DND-41 (cell line): ENCODE results near the gene LRRC75B.
A peak's percentile ranks its signal among the peaks of the same experiment; 100 is the strongest.
"Not testable (repeated sequence)": the region's sequence is repeated elsewhere in the genome, so short reads cannot be mapped to it uniquely, and the experiment has no call there.

Experiments used
- ATAC-seq: fragments of 200-7000 bp; cut with Tn5 transposase; 3 replicates; pipeline ENCODE4 v1.9.1; 2021; ENCODE audit warnings: low read depth; ENCODE audit not compliant: insufficient read depth
- DNase-seq: peaks from one replicate; pipeline ENCODE4 v3.0.0-alpha.2; 2020
- H2AFZ ChIP-seq: 2 replicates; pipeline ENCODE4 v1.6.0; 2012; ENCODE audit warnings: low read depth, low read length
- H3K27ac ChIP-seq: 2 replicates; pipeline ENCODE4 v1.5.1; 2012; ENCODE audit warnings: low read length, inconsistent platforms
- H3K27me3 ChIP-seq: fragments of 200-600 bp; sonication (generic); 2 replicates; pipeline ENCODE4 v1.6.0; 2012; ENCODE audit warnings: low read length, mild to moderate bottlenecking, inconsistent platforms; ENCODE audit not compliant: insufficient read depth, poor library complexity
- H3K36me3 ChIP-seq: 2 replicates; pipeline ENCODE4 v1.5.1; 2012; ENCODE audit warnings: low read length, inconsistent platforms; ENCODE audit not compliant: insufficient read depth
- H3K4me1 ChIP-seq: 2 replicates; pipeline ENCODE4 v1.5.1; 2012; ENCODE audit warnings: mild to moderate bottlenecking, low read length; ENCODE audit not compliant: insufficient read depth
- H3K4me2 ChIP-seq: 2 replicates; pipeline ENCODE4 v1.6.0; 2012; ENCODE audit warnings: mild to moderate bottlenecking, moderate library complexity, low read length, inconsistent platforms; ENCODE audit not compliant: insufficient read depth
- H3K4me3 ChIP-seq, 2 experiments: fragments of 200-600 bp in 1 of 2; shearing (Covaris generic) in 1 of 2; 2 replicates each; pipeline ENCODE4 v1.5.1; 2012 to 2016; ENCODE audit warnings: inconsistent platforms in 2 of 2, low read length in 2 of 2, mild to moderate bottlenecking in 2 of 2, low read depth in 1 of 2, moderate library complexity in 1 of 2
- H3K79me2 ChIP-seq: 2 replicates; pipeline ENCODE4 v1.6.0; 2012; ENCODE audit warnings: low read length, inconsistent platforms; ENCODE audit not compliant: insufficient read depth
- H3K9ac ChIP-seq: 2 replicates; pipeline ENCODE4 v1.6.0; 2012; ENCODE audit warnings: low read depth, mild to moderate bottlenecking, inconsistent platforms, low read length, moderate library complexity
- H3K9me3 ChIP-seq: 2 replicates; pipeline ENCODE4 v1.5.1; 2012; ENCODE audit warnings: low read length, moderate library complexity, mild to moderate bottlenecking, inconsistent platforms; ENCODE audit not compliant: insufficient read depth, severe bottlenecking
- H4K20me1 ChIP-seq: 2 replicates; pipeline ENCODE4 v1.6.0; 2012; ENCODE audit warnings: low read length; ENCODE audit not compliant: insufficient read depth
- EZH2 ChIP-seq: IDR thresholded peaks from 3 replicates; pipeline ENCODE4 v1.6.1; 2012; ENCODE audit warnings: borderline replicate concordance, low read depth, mild to moderate bottlenecking, moderate library complexity, low read length, inconsistent platforms; ENCODE audit not compliant: severe bottlenecking
- TF ChIP-seq, protein P1 (sequence below): IDR thresholded peaks from 2 replicates; pipeline ENCODE4 v1.5.1; 2012; ENCODE audit warnings: borderline replicate concordance, low read length, moderate library complexity, mild to moderate bottlenecking; ENCODE audit not compliant: poor library complexity, severe bottlenecking; ENCODE audit errors: extremely low read depth

LRRC75B gene, protein sequence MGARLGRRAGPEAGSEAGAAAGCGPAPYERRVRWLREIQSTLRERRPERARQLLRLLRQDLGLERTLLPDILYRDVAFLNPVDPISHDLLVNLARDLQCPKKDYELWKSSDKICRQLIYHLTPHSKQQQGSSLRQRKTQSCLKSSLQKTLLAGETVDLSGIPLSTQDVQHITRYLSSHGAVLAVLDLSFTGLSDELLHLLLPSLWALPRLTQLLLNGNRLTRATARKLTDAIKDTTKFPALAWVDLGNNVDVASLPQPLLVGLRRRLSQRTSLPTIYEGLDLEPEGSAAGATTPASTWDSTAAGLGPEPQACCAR

DNA sequence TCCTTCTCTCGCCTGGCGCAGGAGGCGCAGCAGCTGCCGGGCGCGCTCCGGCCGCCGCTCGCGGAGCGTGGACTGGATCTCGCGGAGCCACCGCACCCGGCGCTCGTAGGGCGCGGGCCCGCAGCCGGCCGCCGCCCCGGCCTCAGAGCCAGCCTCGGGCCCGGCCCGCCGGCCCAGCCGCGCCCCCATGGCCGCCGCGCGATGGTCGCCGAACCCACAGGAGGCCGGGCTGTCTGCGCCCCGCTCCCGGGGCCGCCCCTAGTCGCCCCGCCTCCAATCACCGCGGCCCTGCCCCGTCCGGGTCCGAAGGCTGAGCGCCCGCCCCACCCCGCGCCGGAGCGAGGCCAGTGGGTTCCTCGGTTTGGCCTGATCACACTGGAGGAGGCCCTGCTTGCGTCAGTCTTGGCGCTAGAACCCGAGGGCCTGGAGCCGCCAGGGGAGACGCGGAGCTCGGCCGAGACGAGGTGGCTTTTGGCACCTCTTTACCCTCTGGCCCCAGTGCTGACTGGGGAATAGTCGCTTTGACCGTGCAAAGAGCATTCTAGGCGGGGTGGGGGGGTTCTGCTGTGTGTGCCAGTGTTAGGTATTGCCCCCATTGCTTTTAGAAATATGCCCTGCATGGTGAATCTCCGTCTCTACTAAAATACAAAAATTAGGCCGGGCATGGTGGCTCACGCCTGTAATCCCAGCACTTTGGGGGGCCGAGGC, at the start of gene LRRC75B:
Gene LRRC75B (minus strand): TSS at position 223 of the 708 bp plus-strand sequence. CDS start 34 bp downstream, at position 189.
- no peak for TF ChIP-seq EZH2
- TF ChIP-seq, protein P1, sequence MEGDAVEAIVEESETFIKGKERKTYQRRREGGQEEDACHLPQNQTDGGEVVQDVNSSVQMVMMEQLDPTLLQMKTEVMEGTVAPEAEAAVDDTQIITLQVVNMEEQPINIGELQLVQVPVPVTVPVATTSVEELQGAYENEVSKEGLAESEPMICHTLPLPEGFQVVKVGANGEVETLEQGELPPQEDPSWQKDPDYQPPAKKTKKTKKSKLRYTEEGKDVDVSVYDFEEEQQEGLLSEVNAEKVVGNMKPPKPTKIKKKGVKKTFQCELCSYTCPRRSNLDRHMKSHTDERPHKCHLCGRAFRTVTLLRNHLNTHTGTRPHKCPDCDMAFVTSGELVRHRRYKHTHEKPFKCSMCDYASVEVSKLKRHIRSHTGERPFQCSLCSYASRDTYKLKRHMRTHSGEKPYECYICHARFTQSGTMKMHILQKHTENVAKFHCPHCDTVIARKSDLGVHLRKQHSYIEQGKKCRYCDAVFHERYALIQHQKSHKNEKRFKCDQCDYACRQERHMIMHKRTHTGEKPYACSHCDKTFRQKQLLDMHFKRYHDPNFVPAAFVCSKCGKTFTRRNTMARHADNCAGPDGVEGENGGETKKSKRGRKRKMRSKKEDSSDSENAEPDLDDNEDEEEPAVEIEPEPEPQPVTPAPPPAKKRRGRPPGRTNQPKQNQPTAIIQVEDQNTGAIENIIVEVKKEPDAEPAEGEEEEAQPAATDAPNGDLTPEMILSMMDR = no peak
- H3K9me3 ChIP-seq = no peaks in the 10 kb centered on the region
- no peaks in the 10 kb centered on the region for H3K36me3 ChIP-seq
- H3K27ac ChIP-seq = no peak within 1 kb of the TSS
- ATAC-seq (no peak), DNase-seq (no peak)
- H3K27me3 ChIP-seq = no peaks in the 10 kb centered on the region
- no peak within 1 kb of the TSS for H3K9ac ChIP-seq
- H2AFZ ChIP-seq = no peak within 1 kb of the TSS
- no peak within 1 kb of the TSS for H3K4me2 ChIP-seq
- no peak within 1 kb of the TSS for H3K4me3 ChIP-seq
- no peaks in the 10 kb centered on the region for H3K4me1 ChIP-seq
- no peaks in the 10 kb centered on the region for H4K20me1 ChIP-seq
- no peaks in the 10 kb centered on the region for H3K79me2 ChIP-seq

DNA sequence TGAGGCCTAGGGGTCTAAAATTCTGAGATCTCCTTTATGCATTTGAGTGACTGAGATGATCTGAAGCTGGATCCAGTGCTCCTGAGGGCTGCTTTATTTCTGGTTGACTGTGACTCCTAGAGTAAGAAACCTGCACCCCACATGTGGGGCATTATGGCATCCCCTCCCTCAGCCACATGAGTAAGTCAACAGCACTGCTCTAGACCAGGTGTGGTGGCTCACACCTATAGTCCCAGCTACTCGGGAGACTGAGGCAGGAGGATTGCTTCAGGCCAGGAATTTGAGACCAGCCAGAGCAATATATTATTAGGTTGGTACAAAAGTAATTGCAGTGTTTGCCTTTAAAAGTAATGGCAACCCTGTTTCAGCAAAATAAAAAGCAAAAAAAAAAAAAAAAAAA, 49.4 kb upstream of the LRRC75B start:
- not testable (repeated sequence) for H3K4me3 ChIP-seq, H3K4me1 ChIP-seq, ATAC-seq, H3K36me3 ChIP-seq, H3K9me3 ChIP-seq, DNase-seq, H3K4me2 ChIP-seq, H3K79me2 ChIP-seq, H3K27ac ChIP-seq, H4K20me1 ChIP-seq, H3K27me3 ChIP-seq, H2AFZ ChIP-seq, H3K9ac ChIP-seq

DNA sequence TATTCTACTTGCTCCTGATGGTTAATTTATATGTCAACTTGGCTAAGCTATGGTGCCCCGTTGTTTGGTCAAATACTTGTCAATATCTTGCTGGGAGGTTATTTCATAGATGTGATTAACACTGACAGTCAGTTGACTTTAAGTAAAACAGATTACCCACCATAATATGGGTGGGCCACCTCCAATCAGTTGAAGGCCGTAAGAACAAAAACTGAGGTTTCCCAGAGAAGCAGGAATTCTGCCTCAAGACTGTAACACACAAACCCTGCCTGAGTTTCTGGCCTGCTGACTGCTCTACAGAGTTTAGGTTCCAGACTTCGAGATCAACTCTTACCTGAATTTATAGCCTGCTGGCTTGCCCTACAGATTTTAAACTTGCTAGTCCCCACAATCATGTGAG, 43.6 kb upstream of the LRRC75B start:
- H3K36me3 ChIP-seq, H3K9me3 ChIP-seq, ATAC-seq: not testable (repeated sequence)

DNA sequence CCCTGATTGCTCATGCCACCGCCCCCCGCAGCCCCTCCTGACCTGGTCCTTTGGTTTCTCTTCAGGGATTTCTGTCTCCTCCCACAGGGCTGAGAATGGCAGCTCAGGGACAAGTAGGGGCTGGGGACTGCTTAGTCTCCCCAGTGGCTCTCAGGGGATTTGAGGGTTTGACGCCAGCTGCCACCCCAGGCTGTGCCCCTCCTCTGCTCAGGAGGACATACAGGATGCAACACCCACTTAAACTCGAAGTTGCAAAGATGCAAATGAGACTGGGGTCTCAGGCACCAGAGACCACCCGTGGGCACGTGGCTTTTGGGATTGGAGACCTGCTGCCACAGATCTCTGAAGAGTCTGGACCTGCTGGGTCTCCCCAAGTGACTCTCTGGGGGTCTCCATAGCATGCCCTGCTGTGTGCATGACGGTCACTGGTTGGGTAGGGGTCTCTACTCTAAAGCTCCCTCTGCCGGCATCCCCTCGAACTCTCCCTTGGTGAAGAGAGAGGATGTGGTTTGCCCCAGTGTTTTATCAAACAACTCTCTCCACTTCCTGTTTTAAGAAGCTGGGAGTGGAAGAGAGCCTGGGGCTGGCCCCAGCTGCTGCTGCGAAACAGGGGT, 42.0 kb upstream of the LRRC75B start:
- Histone ChIP-seq H3K4me1 (peaks cover 25% of the 10 kb centered on the region), H3K4me3 (peak overlapping the region in 1 of 2 experiments; percentile 47; a peak in 2 of 4 replicates), H3K4me2 (peak overlapping the region; percentile 61), H3K9ac (peak overlapping the region; percentile 48), H3K27ac (peak overlapping the region; percentile 86)
- ATAC-seq, H3K79me2 ChIP-seq, H2AFZ ChIP-seq, H3K27me3 ChIP-seq, H4K20me1 ChIP-seq, H3K9me3 ChIP-seq, H3K36me3 ChIP-seq: not testable (repeated sequence)
- TF ChIP-seq, protein P1 = peak; percentile 57
- peak; percentile 83 for DNase-seq

More for the DNA sequence above, 43.6 kb upstream of the LRRC75B start:
- not testable (repeated sequence) for H3K4me3 ChIP-seq, H2AFZ ChIP-seq, H3K9ac ChIP-seq, H3K27ac ChIP-seq, DNase-seq, H3K4me2 ChIP-seq, H3K79me2 ChIP-seq, H4K20me1 ChIP-seq, H3K27me3 ChIP-seq
- H3K4me1 ChIP-seq = peaks cover 25% of the 10 kb centered on the region

DNA sequence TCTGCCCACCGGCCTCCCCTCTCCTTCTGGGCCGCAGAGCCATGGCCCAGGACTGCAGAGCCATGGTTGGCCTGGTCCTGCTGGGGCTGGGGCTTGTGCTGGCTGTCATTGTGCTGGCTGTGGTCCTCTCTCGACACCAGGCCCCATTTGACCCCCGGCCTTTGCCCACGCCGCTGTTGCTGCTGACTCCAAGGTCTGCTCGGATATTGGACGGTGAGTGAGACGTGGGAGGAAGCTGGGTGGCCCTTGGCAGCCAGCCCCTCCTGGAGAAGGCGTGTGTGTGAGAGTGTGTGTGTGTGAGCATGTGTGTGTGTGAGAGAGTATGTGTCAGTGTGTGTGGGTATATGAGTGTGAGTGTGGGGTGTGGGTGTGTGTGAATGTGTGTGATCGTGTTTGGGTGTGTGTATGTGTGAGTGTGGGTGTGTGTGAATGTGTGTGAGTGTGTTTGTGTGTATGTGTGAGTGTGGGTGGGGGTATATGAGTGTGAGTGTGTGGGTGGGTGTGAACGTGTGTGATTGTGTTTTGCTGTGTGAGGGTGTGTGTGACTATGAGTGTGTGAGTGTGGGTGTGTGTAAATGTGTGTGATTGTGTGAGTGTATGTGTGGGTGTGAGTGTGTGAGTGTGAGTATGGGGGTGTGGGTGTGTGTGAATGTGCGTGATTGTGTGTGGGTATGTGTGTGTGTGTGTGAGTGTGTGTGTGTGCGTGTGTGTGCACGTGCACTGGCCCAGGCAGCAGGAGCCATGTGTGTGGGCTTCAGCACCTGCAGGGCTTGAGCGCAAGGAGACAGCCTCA, 40.6 kb upstream of the LRRC75B start:
- not testable (repeated sequence) for H3K79me2 ChIP-seq, ATAC-seq, H4K20me1 ChIP-seq, H3K27me3 ChIP-seq, H2AFZ ChIP-seq, H3K9me3 ChIP-seq, H3K4me3 ChIP-seq, H3K4me2 ChIP-seq, H3K36me3 ChIP-seq, H3K9ac ChIP-seq, DNase-seq
- H3K27ac ChIP-seq = peak overlapping the region; percentile 59; the same call in 1 of the 2 replicates
- H3K4me1 ChIP-seq = peaks cover 25% of the 10 kb centered on the region

DNA sequence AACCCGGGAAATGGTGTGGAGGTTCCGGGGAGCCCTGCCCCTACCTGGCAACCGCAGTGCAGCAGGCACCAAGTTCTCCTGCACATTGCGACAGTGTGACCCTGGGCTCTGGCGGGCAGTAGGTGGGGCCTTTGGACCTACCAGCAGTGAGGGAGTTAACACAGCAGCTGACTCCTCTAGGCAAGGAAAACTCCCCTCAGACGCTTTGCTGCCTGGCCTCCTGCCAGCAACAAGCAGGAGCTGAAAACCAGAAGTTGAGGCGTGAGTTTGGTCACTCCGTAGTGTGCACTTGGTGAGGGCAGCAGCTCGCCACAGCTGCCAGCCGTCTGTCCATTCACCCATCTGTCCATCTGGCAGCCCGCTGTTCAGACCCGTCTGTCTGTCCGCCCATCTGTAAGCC, 39.8 kb upstream of the LRRC75B start:
- not testable (repeated sequence) for H3K4me2 ChIP-seq, H2AFZ ChIP-seq, H3K27me3 ChIP-seq, H3K9me3 ChIP-seq, H3K9ac ChIP-seq, H3K79me2 ChIP-seq, H3K27ac ChIP-seq, ATAC-seq, H4K20me1 ChIP-seq, H3K4me3 ChIP-seq, H3K36me3 ChIP-seq, DNase-seq
- H3K4me1 ChIP-seq = peaks cover 25% of the 10 kb centered on the region
